Keratinocyte (primary cell): ENCODE data around the gene GRIA2. TPM values are rescaled to one million over a fixed set of nuclear protein-coding genes. Genes with fewer than 3 reads are reported as not detected.
A peak's percentile ranks its signal among the peaks of the same experiment; 100 is the strongest.

Experiments
- DNase-seq: peaks from one replicate; pipeline ENCODE4 v3.0.0-alpha.2; 2011; ENCODE audit warnings: low read depth, missing footprints, low spot score
- FAIRE-seq: peaks from 2 replicates; lab custom pipeline; 2011; peaks lifted over from hg19 to GRCh38; lab: Jason Lieb, UNC
- H2AFZ ChIP-seq: 2 replicates; pipeline ENCODE4 v1.6.0; 2012; ENCODE audit warnings: low read length, control low read depth, inconsistent platforms; ENCODE audit not compliant: control insufficient read depth
- H3K27ac ChIP-seq: 2 replicates; pipeline ENCODE4 v1.5.1; 2011; ENCODE audit warnings: low read length; ENCODE audit not compliant: control insufficient read depth, insufficient read depth
- H3K27me3 ChIP-seq: 3 replicates; pipeline ENCODE4 v1.6.0; 2011; ENCODE audit warnings: low read length; ENCODE audit not compliant: control insufficient read depth, insufficient read depth; ENCODE audit errors: extremely low read depth
- H3K36me3 ChIP-seq, 2 experiments: 2 replicates in 1 of 2; 3 replicates in 1 of 2; pipeline ENCODE4 v1.5.1; 2011; ENCODE audit warnings: low read length in 2 of 2, mild to moderate bottlenecking in 1 of 2; ENCODE audit not compliant: control insufficient read depth in 2 of 2, insufficient read depth in 2 of 2; ENCODE audit errors: extremely low read depth in 1 of 2
- H3K4me1 ChIP-seq: 3 replicates; pipeline ENCODE4 v1.5.1; 2011; ENCODE audit warnings: low read length; ENCODE audit not compliant: control insufficient read depth, insufficient read depth; ENCODE audit errors: extremely low read depth
- H3K4me2 ChIP-seq: 3 replicates; pipeline ENCODE4 v1.6.0; 2011; ENCODE audit warnings: low read depth, low read length; ENCODE audit not compliant: control insufficient read depth, insufficient read depth; ENCODE audit errors: extremely low read depth
- H3K4me3 ChIP-seq, 3 experiments: fragments of 200-600 bp in 1 of 3; sonication (generic) in 1 of 3; 2 replicates in 2 of 3; 3 replicates in 1 of 3; pipeline ENCODE4 v1.5.1; 2011 to 2016; ENCODE audit warnings: low read length in 3 of 3, mild to moderate bottlenecking in 3 of 3, control low read depth in 2 of 3, inconsistent platforms in 1 of 3, low read depth in 1 of 3, mixed read lengths in 1 of 3, mixed run types in 1 of 3, moderate library complexity in 1 of 3; ENCODE audit not compliant: control insufficient read depth in 2 of 3, insufficient read depth in 2 of 3; ENCODE audit errors: extremely low read depth in 1 of 3
- H3K79me2 ChIP-seq: 2 replicates; pipeline ENCODE4 v1.6.0; 2012; ENCODE audit warnings: low read length; ENCODE audit not compliant: control insufficient read depth, insufficient read depth
- H3K9ac ChIP-seq: 3 replicates; pipeline ENCODE4 v1.6.0; 2011; ENCODE audit warnings: low read length; ENCODE audit not compliant: control insufficient read depth, insufficient read depth; ENCODE audit errors: extremely low read depth
- H3K9me1 ChIP-seq: 3 replicates; pipeline ENCODE4 v1.6.0; 2011; ENCODE audit warnings: low read length; ENCODE audit not compliant: control insufficient read depth, insufficient read depth; ENCODE audit errors: extremely low read depth
- H3K9me3 ChIP-seq: 2 replicates; pipeline ENCODE4 v1.5.1; 2012; ENCODE audit warnings: low read depth, low read length; ENCODE audit not compliant: control insufficient read depth
- H4K20me1 ChIP-seq: 3 replicates; pipeline ENCODE4 v1.6.0; 2011; ENCODE audit warnings: low read length; ENCODE audit not compliant: control insufficient read depth, insufficient read depth; ENCODE audit errors: extremely low read depth
- EZH2 ChIP-seq: IDR thresholded peaks from one replicate; pipeline ENCODE4 v1.6.1; 2012; ENCODE audit warnings: inconsistent platforms, mild to moderate bottlenecking, low read length, moderate library complexity
- dilution Hi-C: fragments of 300-500 bp; cut with MboI; formaldehyde crosslinking; loops from one replicate; pipeline ENCODE4 v1.7.0; 2020; ENCODE audit warnings: low sequenced_read_pairs; ENCODE audit not compliant: extremely low pct_ligation_motif_present
- polyA plus RNA-seq, 5 experiments: library from polyadenylated mRNA; depleted of rRNA in 3 of 5; stranded (reverse) in 3 of 5; stranded (forward) in 1 of 5; unstranded in 1 of 5; fragments of >200 nt; gene quantifications; 1 replicate in 1 of 5; 2 replicates in 3 of 5; 3 replicates in 1 of 5; pipeline versions ENCODE4 v1.2.1 to v1.2.3, GENCODE V29; 2011 to 2012; ENCODE audit warnings: missing spikeins in 2 of 5, low read depth in 1 of 5, low replicate concordance in 1 of 5
- TF ChIP-seq, protein P1 (sequence below), 3 experiments: IDR thresholded peaks in 1 of 3; conservative IDR thresholded peaks in 1 of 3; optimal IDR thresholded peaks in 1 of 3; 2 replicates in 2 of 3; 3 replicates in 1 of 3; pipeline versions ENCODE3 to v1.5.1; 2011; ENCODE audit warnings: low read length in 3 of 3, mild to moderate bottlenecking in 3 of 3, moderate library complexity in 2 of 3, control low read depth in 1 of 3, inconsistent platforms in 1 of 3; ENCODE audit not compliant: insufficient read depth in 2 of 3; ENCODE audit errors: extremely low read depth in 1 of 3

GRIA2 gene
- polyA plus RNA-seq, 1 donor (not counting 4 experiments of a cell fraction or from before 2014, with no cell fraction given): not detected

DNA sequence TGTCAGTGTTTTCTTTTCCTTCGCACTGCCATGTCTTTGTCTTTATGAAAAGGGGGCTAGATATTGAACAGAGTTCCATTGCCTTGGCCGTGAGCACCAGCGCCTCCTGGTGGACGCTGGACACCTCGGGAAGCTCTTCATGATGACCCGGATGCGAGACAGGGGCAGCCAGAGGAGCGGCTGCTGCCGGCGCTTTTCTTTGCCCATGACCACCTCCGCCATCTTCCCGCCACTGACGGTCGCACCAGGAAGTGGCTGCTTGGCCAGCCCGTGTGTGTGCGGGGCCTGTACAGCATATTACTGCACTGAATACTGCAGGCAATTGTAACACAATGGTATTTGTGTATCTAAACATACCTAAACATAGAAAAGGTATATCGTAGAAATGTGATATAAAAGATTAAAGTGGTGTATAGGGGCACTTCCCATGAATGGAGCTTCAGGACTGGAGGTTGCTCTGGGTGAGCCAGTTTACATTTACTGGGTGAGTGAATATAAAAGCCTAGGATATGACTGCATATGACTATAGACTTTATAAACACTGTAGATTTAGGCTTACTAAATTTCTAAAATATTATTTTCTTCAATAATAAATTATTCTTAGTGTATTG, 15.8 kb upstream of the GRIA2 start:
- Histone ChIP-seq H3K4me2 (no peak overlapping the region), H3K27me3 (no peaks in the 10 kb centered on the region), H3K9me3 (no peaks in the 10 kb centered on the region), H3K4me3 (no peak overlapping the region), H4K20me1 (no peaks in the 10 kb centered on the region), H3K36me3 (no peaks in the 10 kb centered on the region), H3K27ac (no peak overlapping the region), H2AFZ (no peak overlapping the region), H3K9ac (no peak overlapping the region), H3K4me1 (no peaks in the 10 kb centered on the region), H3K9me1 (no peaks in the 10 kb centered on the region), H3K79me2 (no peaks in the 10 kb centered on the region)
- DNase-seq (no peak), FAIRE-seq (no peak)
- dilution Hi-C loops: loop anchor here (25.0 kb wide), 1 partner anchor 758 kb away; no protein-coding TSS in a partner anchor
- TF ChIP-seq, protein P1, sequence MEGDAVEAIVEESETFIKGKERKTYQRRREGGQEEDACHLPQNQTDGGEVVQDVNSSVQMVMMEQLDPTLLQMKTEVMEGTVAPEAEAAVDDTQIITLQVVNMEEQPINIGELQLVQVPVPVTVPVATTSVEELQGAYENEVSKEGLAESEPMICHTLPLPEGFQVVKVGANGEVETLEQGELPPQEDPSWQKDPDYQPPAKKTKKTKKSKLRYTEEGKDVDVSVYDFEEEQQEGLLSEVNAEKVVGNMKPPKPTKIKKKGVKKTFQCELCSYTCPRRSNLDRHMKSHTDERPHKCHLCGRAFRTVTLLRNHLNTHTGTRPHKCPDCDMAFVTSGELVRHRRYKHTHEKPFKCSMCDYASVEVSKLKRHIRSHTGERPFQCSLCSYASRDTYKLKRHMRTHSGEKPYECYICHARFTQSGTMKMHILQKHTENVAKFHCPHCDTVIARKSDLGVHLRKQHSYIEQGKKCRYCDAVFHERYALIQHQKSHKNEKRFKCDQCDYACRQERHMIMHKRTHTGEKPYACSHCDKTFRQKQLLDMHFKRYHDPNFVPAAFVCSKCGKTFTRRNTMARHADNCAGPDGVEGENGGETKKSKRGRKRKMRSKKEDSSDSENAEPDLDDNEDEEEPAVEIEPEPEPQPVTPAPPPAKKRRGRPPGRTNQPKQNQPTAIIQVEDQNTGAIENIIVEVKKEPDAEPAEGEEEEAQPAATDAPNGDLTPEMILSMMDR (optimal IDR thresholded peaks at IDR 0.05 in 1 of 3, IDR thresholded peaks at IDR 0.05 in 1 of 3, conservative IDR thresholded peaks at IDR 0.05 in 1 of 3; ENCODE audit: extremely low read depth in 1 of 3, insufficient read depth in 2 of 3, low read length in 3 of 3): peak; percentile 44 to 56 (median 45)
- no peak for TF ChIP-seq EZH2

DNA sequence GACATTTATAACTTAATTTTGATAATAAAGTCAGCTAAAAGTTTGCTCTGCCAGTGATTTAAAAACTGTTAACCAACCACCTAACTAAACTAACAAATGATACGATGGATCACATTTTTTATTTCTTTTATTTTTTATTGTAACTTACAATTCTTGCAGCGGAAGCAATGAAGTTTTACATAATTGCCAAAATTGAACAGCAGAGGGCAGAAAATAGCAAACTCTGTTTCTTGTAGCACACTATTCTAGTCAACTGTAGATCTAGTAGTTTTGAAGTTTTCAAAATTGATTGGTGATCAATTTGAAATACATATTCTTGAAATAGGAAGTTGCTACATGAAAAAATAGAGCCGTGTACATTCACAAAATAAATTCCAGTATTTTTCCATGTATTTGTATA, 2.8 kb upstream of the GRIA2 start:
- no peak for DNase-seq
- Histone ChIP-seq H2AFZ (no peak overlapping the region), H3K4me1 (peaks cover 3% of the 10 kb centered on the region), H3K36me3 (no peaks in the 10 kb centered on the region), H3K9me3 (no peaks in the 10 kb centered on the region), H3K79me2 (no peaks in the 10 kb centered on the region), H3K4me2 (no peak overlapping the region), H3K9me1 (no peaks in the 10 kb centered on the region), H3K27me3 (peaks cover 43% of the 10 kb centered on the region), H4K20me1 (no peaks in the 10 kb centered on the region), H3K27ac (no peak overlapping the region), H3K4me3 (no peak overlapping the region), H3K9ac (no peak overlapping the region)
- dilution Hi-C loops: loop anchor here (25.0 kb wide), 1 partner anchor 745 kb away; no protein-coding TSS in a partner anchor
- no peak for FAIRE-seq
- no peak for TF ChIP-seq EZH2
- TF ChIP-seq, protein P1 (optimal IDR thresholded peaks at IDR 0.05 in 1 of 3, IDR thresholded peaks at IDR 0.05 in 1 of 3, conservative IDR thresholded peaks at IDR 0.05 in 1 of 3; ENCODE audit: extremely low read depth in 1 of 3, insufficient read depth in 2 of 3, low read length in 3 of 3): peak in 2 of 3 experiments; percentile 30 to 38
